Measurements from ENCODE around the gene TUFT1.

DNA sequence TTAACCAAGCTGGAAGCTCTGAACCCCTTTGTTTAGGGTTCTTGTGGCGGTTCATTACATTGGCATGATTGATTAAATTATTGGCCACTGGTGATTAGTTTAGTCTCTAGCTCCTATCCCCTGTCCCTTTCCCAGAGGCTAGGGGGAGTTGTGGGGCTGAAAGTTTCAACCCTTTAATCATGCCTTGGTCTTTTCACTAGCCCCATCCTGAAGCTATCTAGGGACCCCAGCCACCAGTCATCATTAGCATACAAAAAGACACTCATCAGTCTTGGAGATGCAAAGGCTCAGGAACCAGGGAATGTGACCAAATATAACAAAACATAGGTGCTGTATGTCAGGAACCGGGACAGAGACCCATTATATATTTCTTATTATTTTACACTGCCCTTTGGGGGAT, 37.1 kb downstream of the TUFT1 start:
- TF ChIP-seq MAFK (IDR thresholded peaks at IDR 0.05; ENCODE audit: partially characterized antibody): no peak
- TF ChIP-seq, protein P1, sequence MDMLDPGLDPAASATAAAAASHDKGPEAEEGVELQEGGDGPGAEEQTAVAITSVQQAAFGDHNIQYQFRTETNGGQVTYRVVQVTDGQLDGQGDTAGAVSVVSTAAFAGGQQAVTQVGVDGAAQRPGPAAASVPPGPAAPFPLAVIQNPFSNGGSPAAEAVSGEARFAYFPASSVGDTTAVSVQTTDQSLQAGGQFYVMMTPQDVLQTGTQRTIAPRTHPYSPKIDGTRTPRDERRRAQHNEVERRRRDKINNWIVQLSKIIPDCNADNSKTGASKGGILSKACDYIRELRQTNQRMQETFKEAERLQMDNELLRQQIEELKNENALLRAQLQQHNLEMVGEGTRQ (IDR thresholded peaks at IDR 0.05): no peak
- TF ChIP-seq, protein P2, sequence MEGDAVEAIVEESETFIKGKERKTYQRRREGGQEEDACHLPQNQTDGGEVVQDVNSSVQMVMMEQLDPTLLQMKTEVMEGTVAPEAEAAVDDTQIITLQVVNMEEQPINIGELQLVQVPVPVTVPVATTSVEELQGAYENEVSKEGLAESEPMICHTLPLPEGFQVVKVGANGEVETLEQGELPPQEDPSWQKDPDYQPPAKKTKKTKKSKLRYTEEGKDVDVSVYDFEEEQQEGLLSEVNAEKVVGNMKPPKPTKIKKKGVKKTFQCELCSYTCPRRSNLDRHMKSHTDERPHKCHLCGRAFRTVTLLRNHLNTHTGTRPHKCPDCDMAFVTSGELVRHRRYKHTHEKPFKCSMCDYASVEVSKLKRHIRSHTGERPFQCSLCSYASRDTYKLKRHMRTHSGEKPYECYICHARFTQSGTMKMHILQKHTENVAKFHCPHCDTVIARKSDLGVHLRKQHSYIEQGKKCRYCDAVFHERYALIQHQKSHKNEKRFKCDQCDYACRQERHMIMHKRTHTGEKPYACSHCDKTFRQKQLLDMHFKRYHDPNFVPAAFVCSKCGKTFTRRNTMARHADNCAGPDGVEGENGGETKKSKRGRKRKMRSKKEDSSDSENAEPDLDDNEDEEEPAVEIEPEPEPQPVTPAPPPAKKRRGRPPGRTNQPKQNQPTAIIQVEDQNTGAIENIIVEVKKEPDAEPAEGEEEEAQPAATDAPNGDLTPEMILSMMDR (IDR thresholded peaks at IDR 0.05): no peak
- TF ChIP-seq NPAS2 (CRISPR knock-in tag; IDR thresholded peaks at IDR 0.05; ENCODE audit: borderline replicate concordance): no peak
- no peak for TF ChIP-seq POLR2A (IDR thresholded peaks at IDR 0.05; ENCODE audit: low read length)
- TF ChIP-seq, protein P3, sequence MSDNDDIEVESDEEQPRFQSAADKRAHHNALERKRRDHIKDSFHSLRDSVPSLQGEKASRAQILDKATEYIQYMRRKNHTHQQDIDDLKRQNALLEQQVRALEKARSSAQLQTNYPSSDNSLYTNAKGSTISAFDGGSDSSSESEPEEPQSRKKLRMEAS (IDR thresholded peaks at IDR 0.05): no peak

All from A549 (cell line).